DND-41 (cell line): ENCODE measurements around the gene TSPEAR.
"Not testable (repeated sequence)": the region's sequence is repeated elsewhere in the genome, so short reads cannot be mapped to it uniquely, and the experiment has no call there.

Experiments used
- CTCF ChIP-seq: IDR thresholded peaks from 2 replicates; pipeline ENCODE4 v1.5.1; 2012; ENCODE audit warnings: borderline replicate concordance, low read length, moderate library complexity, mild to moderate bottlenecking; ENCODE audit not compliant: poor library complexity, severe bottlenecking; ENCODE audit errors: extremely low read depth
- EZH2 ChIP-seq: IDR thresholded peaks from 3 replicates; pipeline ENCODE4 v1.6.1; 2012; ENCODE audit warnings: borderline replicate concordance, low read depth, mild to moderate bottlenecking, moderate library complexity, low read length, inconsistent platforms; ENCODE audit not compliant: severe bottlenecking

GRCh38 chr21:44637851-44638348 is 73.5 kb downstream of the TSPEAR start:
- not testable (repeated sequence) for TF ChIP-seq CTCF, EZH2
